Vagina (tissue), 2 donors: Measurements from ENCODE around the gene IFIT2.

Source experiments
- POLR2A ChIP-seq, 2 donors: fragments of 450-650 bp; IDR thresholded peaks; one replicate each; pipeline ENCODE4 v1.6.1; 2017; ENCODE audit warnings: antibody characterized with exemption in 2 of 2, mild to moderate bottlenecking in 2 of 2, moderate library complexity in 2 of 2
- TF ChIP-seq, protein P1 (sequence below), 3 experiments: fragments of 450-650 bp in 2 of 3; fragments of 200-600 bp in 1 of 3; sonication (generic) in 1 of 3; IDR thresholded peaks; one replicate each; pipeline ENCODE4 v1.5.1; 2017 to 2019; ENCODE audit warnings: antibody characterized with exemption in 3 of 3, mild to moderate bottlenecking in 2 of 3, moderate library complexity in 2 of 3

DNA sequence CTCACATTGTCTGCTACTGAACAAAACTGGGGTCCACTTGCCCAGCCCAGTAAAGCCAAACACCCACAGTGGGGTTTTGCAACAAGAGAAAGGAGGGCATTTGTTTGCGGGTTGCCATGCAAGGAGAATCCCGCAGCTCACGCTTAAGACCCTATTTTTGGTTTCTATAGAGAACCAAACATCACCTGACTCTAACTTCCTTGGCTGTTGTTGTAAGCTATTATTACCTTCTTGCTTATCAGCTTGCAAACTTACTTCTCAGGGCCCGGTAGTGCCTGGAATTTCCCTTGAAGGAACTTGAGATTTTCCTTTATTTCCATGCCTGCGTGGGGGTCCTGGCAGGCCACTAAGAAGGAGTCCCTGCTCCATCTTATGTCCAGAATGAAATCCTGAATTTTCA lies 46.6 kb downstream of the IFIT2 start:
- TF ChIP-seq, protein P1, sequence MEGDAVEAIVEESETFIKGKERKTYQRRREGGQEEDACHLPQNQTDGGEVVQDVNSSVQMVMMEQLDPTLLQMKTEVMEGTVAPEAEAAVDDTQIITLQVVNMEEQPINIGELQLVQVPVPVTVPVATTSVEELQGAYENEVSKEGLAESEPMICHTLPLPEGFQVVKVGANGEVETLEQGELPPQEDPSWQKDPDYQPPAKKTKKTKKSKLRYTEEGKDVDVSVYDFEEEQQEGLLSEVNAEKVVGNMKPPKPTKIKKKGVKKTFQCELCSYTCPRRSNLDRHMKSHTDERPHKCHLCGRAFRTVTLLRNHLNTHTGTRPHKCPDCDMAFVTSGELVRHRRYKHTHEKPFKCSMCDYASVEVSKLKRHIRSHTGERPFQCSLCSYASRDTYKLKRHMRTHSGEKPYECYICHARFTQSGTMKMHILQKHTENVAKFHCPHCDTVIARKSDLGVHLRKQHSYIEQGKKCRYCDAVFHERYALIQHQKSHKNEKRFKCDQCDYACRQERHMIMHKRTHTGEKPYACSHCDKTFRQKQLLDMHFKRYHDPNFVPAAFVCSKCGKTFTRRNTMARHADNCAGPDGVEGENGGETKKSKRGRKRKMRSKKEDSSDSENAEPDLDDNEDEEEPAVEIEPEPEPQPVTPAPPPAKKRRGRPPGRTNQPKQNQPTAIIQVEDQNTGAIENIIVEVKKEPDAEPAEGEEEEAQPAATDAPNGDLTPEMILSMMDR (IDR thresholded peaks at IDR 0.05) = no peak
- TF ChIP-seq POLR2A (IDR thresholded peaks at IDR 0.05) = no peak
